SK-N-SH (cell line): ENCODE data around the gene CARTPT.

ENCODE experiments used
- EP300 ChIP-seq, 2 experiments: IDR thresholded peaks; 2 replicates each; pipeline versions ENCODE4 v1.4.0 to v1.6.1; 2012; ENCODE audit warnings: borderline replicate concordance in 1 of 2, low read depth in 1 of 2, low read length in 1 of 2
- GATA2 ChIP-seq: sonication (generic); formaldehyde crosslinking; IDR thresholded peaks from 2 replicates; pipeline ENCODE4 v1.5.0; 2020; ENCODE audit warnings: mild to moderate bottlenecking, missing genetic modification reagents
- JUND ChIP-seq: IDR thresholded peaks from 2 replicates; pipeline ENCODE4 v1.4.0; 2012
- MEF2A ChIP-seq: IDR thresholded peaks from 2 replicates; pipeline ENCODE4 v1.4.0; 2012; ENCODE audit warnings: low read depth, borderline replicate concordance
- YY1 ChIP-seq: IDR thresholded peaks from 2 replicates; pipeline ENCODE4 v1.4.0; 2012; ENCODE audit warnings: low read depth, mild to moderate bottlenecking
- TF ChIP-seq, protein P1 (sequence below): IDR thresholded peaks from 2 replicates; pipeline ENCODE4 v1.4.0; 2012; ENCODE audit warnings: low read depth, borderline replicate concordance
- TF ChIP-seq, protein P2 (sequence below): fragments of 200-600 bp; sonication (generic); IDR thresholded peaks from 2 replicates; pipeline ENCODE4 v1.6.1; 2017; ENCODE audit warnings: antibody characterized with exemption, mild to moderate bottlenecking, moderate library complexity

DNA sequence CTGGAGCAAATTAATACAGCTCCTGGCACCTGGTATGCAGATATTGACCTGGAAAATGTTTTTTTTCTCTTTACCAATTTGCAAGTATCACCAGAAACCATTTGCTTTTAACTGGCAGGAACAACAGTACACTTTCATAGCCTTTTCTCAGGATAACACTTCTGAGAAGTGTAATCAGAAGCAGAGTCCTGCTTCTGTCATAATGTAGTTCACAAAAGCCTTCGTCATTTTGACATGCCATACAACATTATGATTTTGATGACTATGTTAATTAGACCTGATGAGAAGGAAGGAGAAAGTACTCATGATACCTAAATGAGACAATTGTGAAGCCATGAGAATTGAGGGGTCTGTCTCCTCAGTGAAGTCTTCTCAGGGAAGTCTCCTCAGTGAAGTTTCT lies 41.1 kb upstream of the CARTPT start:
- TF ChIP-seq, protein P1, sequence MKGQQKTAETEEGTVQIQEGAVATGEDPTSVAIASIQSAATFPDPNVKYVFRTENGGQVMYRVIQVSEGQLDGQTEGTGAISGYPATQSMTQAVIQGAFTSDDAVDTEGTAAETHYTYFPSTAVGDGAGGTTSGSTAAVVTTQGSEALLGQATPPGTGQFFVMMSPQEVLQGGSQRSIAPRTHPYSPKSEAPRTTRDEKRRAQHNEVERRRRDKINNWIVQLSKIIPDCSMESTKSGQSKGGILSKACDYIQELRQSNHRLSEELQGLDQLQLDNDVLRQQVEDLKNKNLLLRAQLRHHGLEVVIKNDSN: no peak
- no peak for TF ChIP-seq EP300 (IDR thresholded peaks at IDR 0.05; ENCODE audit: borderline replicate concordance in 1 of 2, low read depth in 1 of 2, low read length in 1 of 2)
- TF ChIP-seq, protein P2, sequence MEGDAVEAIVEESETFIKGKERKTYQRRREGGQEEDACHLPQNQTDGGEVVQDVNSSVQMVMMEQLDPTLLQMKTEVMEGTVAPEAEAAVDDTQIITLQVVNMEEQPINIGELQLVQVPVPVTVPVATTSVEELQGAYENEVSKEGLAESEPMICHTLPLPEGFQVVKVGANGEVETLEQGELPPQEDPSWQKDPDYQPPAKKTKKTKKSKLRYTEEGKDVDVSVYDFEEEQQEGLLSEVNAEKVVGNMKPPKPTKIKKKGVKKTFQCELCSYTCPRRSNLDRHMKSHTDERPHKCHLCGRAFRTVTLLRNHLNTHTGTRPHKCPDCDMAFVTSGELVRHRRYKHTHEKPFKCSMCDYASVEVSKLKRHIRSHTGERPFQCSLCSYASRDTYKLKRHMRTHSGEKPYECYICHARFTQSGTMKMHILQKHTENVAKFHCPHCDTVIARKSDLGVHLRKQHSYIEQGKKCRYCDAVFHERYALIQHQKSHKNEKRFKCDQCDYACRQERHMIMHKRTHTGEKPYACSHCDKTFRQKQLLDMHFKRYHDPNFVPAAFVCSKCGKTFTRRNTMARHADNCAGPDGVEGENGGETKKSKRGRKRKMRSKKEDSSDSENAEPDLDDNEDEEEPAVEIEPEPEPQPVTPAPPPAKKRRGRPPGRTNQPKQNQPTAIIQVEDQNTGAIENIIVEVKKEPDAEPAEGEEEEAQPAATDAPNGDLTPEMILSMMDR: no peak
- no peak for TF ChIP-seq MEF2A
- no peak for TF ChIP-seq JUND
- no peak for TF ChIP-seq YY1
- no peak for TF ChIP-seq GATA2 (CRISPR knock-in tag)
